Chondrocyte (in vitro differentiated cells): ENCODE results near the gene FGF7. TPM values are rescaled to one million over a fixed set of nuclear protein-coding genes. Genes with fewer than 3 reads are reported as not detected.

Experiments
- DNase-seq: peaks from one replicate; pipeline ENCODE4 v3.0.0; 2021; ENCODE audit warnings: mixed read lengths, low spot score
- H3K27ac Mint-ChIP-seq: one replicate; pipeline ENCODE4 v1.8.0; 2021; ENCODE audit warnings: mild to moderate bottlenecking, moderate library complexity, mixed read lengths; ENCODE audit not compliant: unreplicated experiment
- H3K27me3 Mint-ChIP-seq: 2 replicates; pipeline ENCODE4 v1.8.0; 2021; ENCODE audit warnings: low read depth, mixed read lengths
- H3K36me3 Mint-ChIP-seq: 2 replicates; pipeline ENCODE4 v1.8.0; 2021; ENCODE audit warnings: low read depth, mixed read lengths
- H3K4me1 Mint-ChIP-seq: 2 replicates; pipeline ENCODE4 v1.8.0; 2021; ENCODE audit warnings: low read depth, mild to moderate bottlenecking, mixed read lengths
- H3K4me3 Mint-ChIP-seq: one replicate; pipeline ENCODE4 v1.8.0; 2021; ENCODE audit warnings: mild to moderate bottlenecking, moderate library complexity, mixed read lengths; ENCODE audit not compliant: unreplicated experiment
- H3K9me3 Mint-ChIP-seq: 2 replicates; pipeline ENCODE4 v1.8.0; 2021; ENCODE audit warnings: low read depth, mixed read lengths
- long read RNA-seq: library from polyadenylated mRNA; stranded (forward); transcript quantifications from one replicate; pipeline ENCODE4 v2.0.0, GENCODE V29; 2021
- total RNA-seq: library from RNA; stranded (reverse); gene quantifications from 3 replicates; pipeline ENCODE4 v1.2.1, GENCODE V29; 2021
- TF ChIP-seq, protein P1 (sequence below): fragments of 200-600 bp; sonication (generic); IDR thresholded peaks from 2 replicates; pipeline ENCODE4 v1.5.0; 2021; ENCODE audit warnings: antibody characterized with exemption, mild to moderate bottlenecking, moderate library complexity

FGF7 gene, protein sequence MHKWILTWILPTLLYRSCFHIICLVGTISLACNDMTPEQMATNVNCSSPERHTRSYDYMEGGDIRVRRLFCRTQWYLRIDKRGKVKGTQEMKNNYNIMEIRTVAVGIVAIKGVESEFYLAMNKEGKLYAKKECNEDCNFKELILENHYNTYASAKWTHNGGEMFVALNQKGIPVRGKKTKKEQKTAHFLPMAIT
- 1.1 TPM in 1 of 3 replicates, not detected in the others for total RNA-seq
- long read RNA-seq = 0 reads

DNA sequence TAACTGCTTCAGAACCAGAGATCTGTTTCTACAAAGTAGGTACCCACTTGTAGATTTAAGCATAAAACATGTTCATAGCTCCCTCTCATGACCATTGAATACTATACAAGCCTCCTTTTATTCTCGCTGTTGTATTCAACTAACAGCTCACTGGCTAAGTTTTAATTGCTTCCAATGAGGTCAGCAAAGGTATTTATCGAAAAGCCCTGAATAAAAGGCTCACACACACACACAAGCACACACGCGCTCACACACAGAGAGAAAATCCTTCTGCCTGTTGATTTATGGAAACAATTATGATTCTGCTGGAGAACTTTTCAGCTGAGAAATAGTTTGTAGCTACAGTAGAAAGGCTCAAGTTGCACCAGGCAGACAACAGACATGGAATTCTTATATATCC lies at the start of gene FGF7:
FGF7 (plus strand) TSS at position 222 of the 400 bp plus-strand sequence. CDS start 1,056 bp downstream, outside the sequence.
- Mint-ChIP-seq H3K36me3 (no peaks in the 10 kb centered on the region), H3K27me3 (no peaks in the 10 kb centered on the region), H3K27ac (no peak within 1 kb of the TSS), H3K4me3 (no peak within 1 kb of the TSS), H3K4me1 (peaks cover 8% of the 10 kb centered on the region), H3K9me3 (no peaks in the 10 kb centered on the region)
- DNase-seq = no peak
- TF ChIP-seq, protein P1, sequence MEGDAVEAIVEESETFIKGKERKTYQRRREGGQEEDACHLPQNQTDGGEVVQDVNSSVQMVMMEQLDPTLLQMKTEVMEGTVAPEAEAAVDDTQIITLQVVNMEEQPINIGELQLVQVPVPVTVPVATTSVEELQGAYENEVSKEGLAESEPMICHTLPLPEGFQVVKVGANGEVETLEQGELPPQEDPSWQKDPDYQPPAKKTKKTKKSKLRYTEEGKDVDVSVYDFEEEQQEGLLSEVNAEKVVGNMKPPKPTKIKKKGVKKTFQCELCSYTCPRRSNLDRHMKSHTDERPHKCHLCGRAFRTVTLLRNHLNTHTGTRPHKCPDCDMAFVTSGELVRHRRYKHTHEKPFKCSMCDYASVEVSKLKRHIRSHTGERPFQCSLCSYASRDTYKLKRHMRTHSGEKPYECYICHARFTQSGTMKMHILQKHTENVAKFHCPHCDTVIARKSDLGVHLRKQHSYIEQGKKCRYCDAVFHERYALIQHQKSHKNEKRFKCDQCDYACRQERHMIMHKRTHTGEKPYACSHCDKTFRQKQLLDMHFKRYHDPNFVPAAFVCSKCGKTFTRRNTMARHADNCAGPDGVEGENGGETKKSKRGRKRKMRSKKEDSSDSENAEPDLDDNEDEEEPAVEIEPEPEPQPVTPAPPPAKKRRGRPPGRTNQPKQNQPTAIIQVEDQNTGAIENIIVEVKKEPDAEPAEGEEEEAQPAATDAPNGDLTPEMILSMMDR = peak; percentile 45

DNA sequence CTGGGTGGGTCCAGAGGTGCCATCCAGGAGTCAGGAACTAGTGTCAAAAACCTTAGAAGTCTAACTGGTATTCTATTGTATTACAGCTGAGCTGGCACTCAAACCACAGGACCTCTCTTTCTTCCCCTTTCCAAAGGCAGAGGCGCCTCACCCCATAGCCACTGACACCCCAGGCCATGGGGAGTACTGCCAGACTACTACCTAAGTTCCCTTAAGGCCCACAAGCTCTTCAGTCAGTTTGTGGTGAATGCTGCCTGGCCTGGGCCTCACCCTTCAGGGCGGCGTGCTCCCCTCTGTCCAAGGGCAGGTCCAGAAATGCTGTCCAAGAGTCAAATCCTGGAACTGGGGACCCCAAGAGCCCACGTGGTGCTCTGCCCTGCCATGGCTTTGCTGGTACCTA lies 43.0 kb upstream of the FGF7 start:
- peaks cover 2% of the 10 kb centered on the region for H3K36me3 Mint-ChIP-seq
- H3K9me3 Mint-ChIP-seq = peaks cover 4% of the 10 kb centered on the region
- H3K4me1 Mint-ChIP-seq = no peaks in the 10 kb centered on the region
- DNase-seq = no peak
- peaks cover 3% of the 10 kb centered on the region for H3K27me3 Mint-ChIP-seq
- TF ChIP-seq, protein P1 = no peak
- no peak overlapping the region for H3K4me3 Mint-ChIP-seq
- H3K27ac Mint-ChIP-seq = no peak overlapping the region

DNA sequence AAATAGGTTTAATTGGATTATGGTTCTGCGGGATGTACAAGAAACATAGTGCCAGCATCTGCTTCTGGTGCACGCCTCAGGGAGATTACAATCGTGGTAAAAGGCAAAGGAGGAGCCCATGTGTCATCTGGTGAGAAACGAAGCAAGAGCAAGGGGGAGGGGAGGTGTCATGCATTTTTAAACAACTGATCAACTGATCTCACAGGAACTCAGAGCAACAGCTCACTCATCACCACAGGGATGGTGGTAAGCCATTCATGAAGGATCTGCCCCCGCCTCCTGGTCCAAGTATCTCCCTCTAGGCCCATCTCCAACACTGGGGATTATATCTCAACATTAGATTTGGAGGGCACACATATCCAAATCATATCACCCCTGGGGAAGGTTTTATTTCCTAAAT lies 42.1 kb upstream of the FGF7 start:
- H3K27ac Mint-ChIP-seq = no peak overlapping the region
- H3K27me3 Mint-ChIP-seq = peaks cover 3% of the 10 kb centered on the region
- peaks cover 4% of the 10 kb centered on the region for H3K9me3 Mint-ChIP-seq
- peaks cover 2% of the 10 kb centered on the region for H3K36me3 Mint-ChIP-seq
- no peak for DNase-seq
- no peaks in the 10 kb centered on the region for H3K4me1 Mint-ChIP-seq
- TF ChIP-seq, protein P1 = no peak
- H3K4me3 Mint-ChIP-seq = no peak overlapping the region

DNA sequence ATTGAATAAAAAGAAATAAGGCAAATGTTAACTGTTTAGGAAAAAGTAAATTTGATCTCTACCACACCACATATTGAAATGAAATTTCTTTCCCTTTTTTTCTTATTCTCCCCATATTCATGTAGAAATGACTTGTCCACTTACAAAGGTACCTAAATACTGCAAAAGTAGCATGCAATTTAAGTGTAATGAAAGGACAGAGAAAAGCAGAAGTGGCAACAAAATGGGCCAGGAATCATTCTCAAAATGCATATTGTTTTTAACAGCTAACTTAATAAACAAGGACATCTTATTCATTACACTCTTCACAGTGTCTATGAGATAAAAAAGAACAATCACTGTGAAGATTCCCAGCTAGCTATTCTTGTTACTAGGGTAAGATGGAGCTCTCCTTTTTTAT lies 40.6 kb upstream of the FGF7 start:
- Mint-ChIP-seq H3K4me3 (no peak overlapping the region), H3K4me1 (no peaks in the 10 kb centered on the region), H3K9me3 (peaks cover 4% of the 10 kb centered on the region), H3K27me3 (peaks cover 10% of the 10 kb centered on the region), H3K36me3 (peaks cover 5% of the 10 kb centered on the region), H3K27ac (no peak overlapping the region)
- no peak for DNase-seq
- TF ChIP-seq, protein P1 = no peak

DNA sequence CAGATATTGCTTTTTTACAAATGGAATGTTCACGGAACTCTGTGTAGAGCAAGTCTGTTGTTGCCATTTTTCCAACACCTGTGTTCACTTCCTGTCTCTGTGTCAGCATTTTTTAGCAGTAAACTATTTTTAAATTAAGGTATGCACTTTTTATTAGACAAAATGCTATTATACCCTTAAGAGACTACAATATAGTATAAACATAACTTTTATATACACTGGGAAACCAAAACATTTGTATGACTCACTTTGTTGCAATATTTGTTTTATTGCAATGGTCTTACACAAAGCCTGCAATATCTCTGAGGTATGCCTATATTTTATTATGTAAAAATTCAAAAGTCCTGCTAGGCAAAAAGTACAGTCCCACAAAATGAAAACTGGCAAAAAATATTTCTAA lies 39.8 kb upstream of the FGF7 start:
- H3K27ac Mint-ChIP-seq = no peak overlapping the region
- H3K9me3 Mint-ChIP-seq = peaks cover 10% of the 10 kb centered on the region
- no peak for DNase-seq
- H3K4me1 Mint-ChIP-seq = no peaks in the 10 kb centered on the region
- no peak overlapping the region for H3K4me3 Mint-ChIP-seq
- TF ChIP-seq, protein P1 = no peak
- peaks cover 5% of the 10 kb centered on the region for H3K36me3 Mint-ChIP-seq
- peaks cover 7% of the 10 kb centered on the region for H3K27me3 Mint-ChIP-seq
